ENCODE results near the gene PTGES2. TPM values are rescaled to one million over a fixed set of nuclear protein-coding genes. Genes with fewer than 3 reads are reported as not detected.

Gene PTGES2
- total RNA-seq, 2 donors from 2014 or later: 15.3 to 32.3 TPM

Other genes with a start within 250 kb of the PTGES2 start
- gene ST6GALNAC6, start 228.1 kb downstream of the PTGES2 start, total RNA-seq: 100 to 1,000 TPM in 1 of 2 donors, 10 to 100 TPM in 1; 61.7 to 124 TPM
- gene ST6GALNAC4, start 210.7 kb downstream of the PTGES2 start, total RNA-seq: 10 to 100 TPM; 19.6 to 19.8 TPM
- gene PIP5KL1, start 197.0 kb downstream of the PTGES2 start, total RNA-seq: 1 to 10 TPM; 2.6 to 3.7 TPM
- 10 to 100 TPM; 29.4 to 54.5 TPM for gene DPM2, start 189.9 kb downstream of the PTGES2 start, total RNA-seq
- gene EEIG1, start 146.7 kb downstream of the PTGES2 start, total RNA-seq: 10 to 100 TPM; 29.6 to 37.8 TPM
- gene NAIF1, start 60.4 kb downstream of the PTGES2 start, total RNA-seq: 10 to 100 TPM in 1 of 2 donors, 1 to 10 TPM in 1; 9.0 to 15.0 TPM
- gene SLC25A25, start 59.5 kb downstream of the PTGES2 start, total RNA-seq: 10 to 100 TPM; 10.8 to 12.7 TPM
- gene LCN2, start 21.7 kb upstream of the PTGES2 start, total RNA-seq: not detected
- 10 to 100 TPM; 65.7 to 71.9 TPM for gene BBLN, start 32.5 kb upstream of the PTGES2 start, total RNA-seq
- 100 to 1,000 TPM; 113 to 123 TPM for gene CIZ1, start 63.8 kb upstream of the PTGES2 start, total RNA-seq
- gene DNM1, start 75.7 kb upstream of the PTGES2 start, total RNA-seq: 1 to 10 TPM in 1 of 2 donors, under 1 TPM in 1; 0.84 to 9.2 TPM
- gene GOLGA2, start 148.3 kb upstream of the PTGES2 start, total RNA-seq: 10 to 100 TPM; 31.2 to 60.0 TPM
- gene SWI5, start 148.5 kb upstream of the PTGES2 start, total RNA-seq: 10 to 100 TPM; 12.1 to 14.9 TPM
- gene TRUB2, start 194.7 kb upstream of the PTGES2 start, total RNA-seq: 10 to 100 TPM; 22.6 to 35.2 TPM
- gene COQ4, start 195.1 kb upstream of the PTGES2 start, total RNA-seq: 10 to 100 TPM; 30.8 to 44.4 TPM
- gene SLC27A4, start 212.8 kb upstream of the PTGES2 start, total RNA-seq: 10 to 100 TPM in 1 of 2 donors, 1 to 10 TPM in 1; 7.7 to 22.3 TPM
- 10 to 100 TPM; 41.4 to 83.5 TPM for gene URM1, start 243.6 kb upstream of the PTGES2 start, total RNA-seq